NCI-H128 (cell line): ENCODE results near the gene NCBP2.

Source experiments
- DNase-seq: peaks from one replicate; lab custom pipeline; 2025; ENCODE audit not compliant: unreplicated experiment; lab: John Stamatoyannopoulos, UW

The NCBP2 gene

GRCh38 chr3:196886144-196886543 is 56.2 kb downstream of the NCBP2 start:
- no peak for DNase-seq
